GM18867 (cell line): ENCODE results near the gene ELF5.

Source experiments
- ATAC-seq: cut with Tn5 transposase; IDR thresholded peaks from one replicate; pipeline ENCODE4 v1.9.1; 2021; ENCODE audit warnings: mild to moderate bottlenecking, moderate library complexity; ENCODE audit not compliant: unreplicated experiment

ELF5 gene

GRCh38 chr11:34523053-34523452 is 9.5 kb upstream of the ELF5 start:
- no peak for ATAC-seq

- no peak for ATAC-seq
These were observed 8.6 kb upstream of the ELF5 start for GRCh38 chr11:34522188-34522587.

GRCh38 chr11:34521265-34521664 is 7.7 kb upstream of the ELF5 start:
- no peak for ATAC-seq

DNA sequence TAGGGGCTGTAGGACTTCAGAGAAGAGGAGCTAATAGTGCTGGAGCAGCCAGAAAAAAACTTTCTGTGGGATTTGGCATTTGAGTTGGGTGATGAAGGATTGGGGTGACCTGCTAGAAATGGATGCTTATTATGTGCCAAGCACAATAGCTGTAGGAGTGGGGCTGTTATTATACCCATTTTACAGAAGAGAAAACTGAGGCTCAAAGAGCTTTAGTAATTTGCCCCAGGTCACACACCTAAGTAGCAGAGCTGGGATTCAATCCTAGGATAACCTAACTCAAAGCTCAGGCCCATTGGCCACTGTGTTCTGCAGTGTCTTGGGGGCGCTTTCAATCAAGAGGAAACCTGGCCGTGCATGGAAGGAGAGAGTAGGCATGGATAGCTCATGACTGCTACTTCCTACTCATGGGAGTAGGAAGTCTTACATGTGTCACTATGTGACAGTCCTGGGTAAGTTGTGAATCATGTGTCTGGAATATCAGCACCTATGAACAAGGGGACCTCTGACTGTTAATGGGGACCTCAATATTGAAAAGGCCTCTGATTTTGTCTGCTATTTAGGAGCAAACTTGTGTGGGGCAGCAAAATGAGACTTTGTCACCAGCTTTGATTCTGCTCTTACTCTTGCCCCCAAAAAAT is 6.1 kb upstream of the ELF5 start:
- ATAC-seq, result no peak

- ATAC-seq, result no peak
These were observed 2.9 kb upstream of the ELF5 start for GRCh38 chr11:34516247-34517040.

- no peak for ATAC-seq
These were observed 1.0 kb upstream of the ELF5 start for GRCh38 chr11:34514597-34514996.

DNA sequence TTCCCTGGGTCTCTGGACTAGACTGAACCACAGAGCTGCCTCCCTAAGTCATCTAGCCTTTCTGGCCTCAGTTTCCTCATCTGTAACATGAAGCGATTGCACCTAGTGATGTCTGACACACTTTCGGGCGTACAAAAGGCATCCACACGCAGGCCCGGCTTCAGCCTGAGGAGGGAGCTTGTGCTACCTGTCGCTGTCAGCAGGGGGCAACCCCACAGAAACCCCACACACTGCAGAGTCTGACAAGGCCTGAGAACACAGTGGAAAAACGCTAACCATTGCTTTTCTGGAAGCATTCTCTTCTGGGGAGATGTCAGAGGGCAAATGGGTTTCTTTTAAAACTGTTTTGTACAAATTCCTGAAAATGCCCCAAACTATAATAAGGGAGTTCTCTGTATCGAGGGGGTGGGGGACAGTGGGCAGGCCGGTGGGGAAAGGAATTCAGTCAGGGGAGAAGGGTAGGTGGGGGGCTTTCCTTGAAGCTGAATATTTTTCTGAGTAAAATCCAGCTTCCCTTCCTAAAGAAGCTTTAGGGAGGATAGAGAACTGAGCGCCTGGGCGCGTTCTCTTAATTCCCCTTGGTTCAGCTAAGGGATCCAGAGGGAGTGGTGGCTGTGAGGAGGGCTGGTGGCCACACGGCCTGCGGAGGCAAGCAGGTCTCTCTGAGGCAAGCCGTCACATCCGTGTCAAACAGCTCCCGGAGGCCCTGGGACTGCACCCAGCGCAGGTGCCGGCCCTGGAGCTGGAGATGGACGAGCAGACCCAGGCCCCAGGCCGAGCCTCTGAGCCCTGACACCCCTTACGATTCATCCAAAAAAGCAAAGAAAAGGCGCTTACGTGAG is 533 bp downstream of the ELF5 start:
- peak; percentile 94 for ATAC-seq

- no peak for ATAC-seq
These were observed 2.9 kb downstream of the ELF5 start for GRCh38 chr11:34510673-34511072.

GRCh38 chr11:34510218-34510617 is 3.4 kb downstream of the ELF5 start:
- no peak for ATAC-seq

DNA sequence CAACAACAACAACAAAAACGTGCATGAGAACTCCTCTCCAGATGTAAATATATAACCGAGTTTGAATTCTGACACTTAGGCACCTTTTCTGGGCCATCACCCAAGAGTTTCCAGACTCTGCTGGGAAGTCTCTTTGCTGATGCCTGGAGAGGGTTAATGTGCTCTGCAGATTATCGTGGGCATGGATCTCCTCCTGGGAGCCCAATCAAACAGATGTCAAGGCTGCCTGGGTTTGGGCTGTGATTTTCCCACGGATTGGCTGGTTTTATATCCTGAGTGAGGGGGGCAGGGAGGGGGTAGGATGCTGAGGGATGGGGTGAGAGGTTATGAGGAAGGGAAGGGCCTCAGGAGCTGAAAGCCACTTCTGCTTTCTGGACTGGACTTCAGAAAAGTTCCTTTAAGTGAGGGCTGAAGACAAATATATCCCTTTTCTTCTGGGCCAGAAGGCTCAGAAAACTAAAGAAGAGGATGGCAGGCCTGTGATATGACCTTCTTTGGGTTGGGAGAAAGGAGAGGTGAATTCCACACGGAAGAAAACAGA is 4.2 kb downstream of the ELF5 start:
- no peak for ATAC-seq

GRCh38 chr11:34508524-34508923 is 5.1 kb downstream of the ELF5 start:
- no peak for ATAC-seq

GRCh38 chr11:34507610-34508009 is 6.0 kb downstream of the ELF5 start:
- ATAC-seq, result no peak

DNA sequence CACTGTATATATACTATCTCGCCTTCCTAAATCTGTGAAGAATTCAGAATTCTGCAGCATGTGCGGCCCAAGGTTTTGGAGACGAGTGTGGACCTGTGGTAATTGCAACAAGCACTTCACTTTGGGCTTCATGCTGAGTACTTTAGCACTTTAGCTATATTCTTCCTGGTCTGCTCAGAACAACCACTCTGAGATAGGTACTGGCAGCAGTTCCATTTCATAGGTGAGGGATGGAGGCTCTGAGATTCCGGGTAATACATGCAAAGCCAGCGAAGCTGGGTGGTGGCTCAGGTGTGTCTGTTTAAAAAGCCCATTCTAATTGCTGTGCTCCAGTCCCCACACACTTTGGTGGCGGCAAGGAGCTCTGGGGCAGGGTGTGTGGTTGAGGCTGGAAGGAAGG is 6.4 kb downstream of the ELF5 start:
- no peak for ATAC-seq

- no peak for ATAC-seq
These were observed 7.7 kb downstream of the ELF5 start for GRCh38 chr11:34505874-34506273.

- ATAC-seq, result no peak
These were observed 10.6 kb downstream of the ELF5 start for GRCh38 chr11:34502949-34503348.

- no peak for ATAC-seq
These were observed 11.6 kb downstream of the ELF5 start for GRCh38 chr11:34501949-34502348.

- no peak for ATAC-seq
These were observed 12.1 kb downstream of the ELF5 start for GRCh38 chr11:34501500-34501899.

GRCh38 chr11:34499719-34500500 is 13.7 kb downstream of the ELF5 start:
- no peak for ATAC-seq

DNA sequence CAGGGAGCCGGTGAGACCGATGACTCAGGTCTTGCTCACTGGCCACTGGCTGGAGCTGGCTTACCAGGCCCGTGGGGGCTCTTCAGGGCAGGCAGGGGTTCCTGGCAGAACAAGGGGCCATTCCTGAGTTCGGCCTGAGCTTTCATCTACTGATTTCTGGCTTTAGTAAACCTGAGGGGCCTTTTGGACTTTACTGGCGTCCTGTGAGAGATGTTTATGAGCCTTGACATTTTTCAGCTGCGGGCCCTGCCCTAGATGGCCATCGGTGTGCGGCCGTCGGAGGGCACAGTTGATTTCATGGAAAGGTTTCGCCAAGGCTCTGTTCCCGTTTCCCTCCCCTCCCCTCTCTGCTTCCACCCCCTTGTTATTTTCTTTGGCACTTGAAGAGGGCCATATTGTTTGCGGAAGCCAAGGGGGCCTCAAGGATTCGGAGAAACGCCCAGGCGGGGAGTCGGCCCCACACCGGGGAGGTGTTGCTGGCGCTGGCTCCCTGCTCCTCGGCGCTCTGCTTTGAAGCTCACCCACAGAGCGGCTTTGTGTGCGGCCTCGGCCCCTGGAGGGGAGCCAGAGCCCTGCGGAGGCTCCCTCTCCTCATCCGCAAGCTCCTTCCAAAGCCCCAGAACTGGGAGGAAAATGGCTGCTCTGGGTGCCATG is 17.7 kb downstream of the ELF5 start:
- ATAC-seq, result no peak

DNA sequence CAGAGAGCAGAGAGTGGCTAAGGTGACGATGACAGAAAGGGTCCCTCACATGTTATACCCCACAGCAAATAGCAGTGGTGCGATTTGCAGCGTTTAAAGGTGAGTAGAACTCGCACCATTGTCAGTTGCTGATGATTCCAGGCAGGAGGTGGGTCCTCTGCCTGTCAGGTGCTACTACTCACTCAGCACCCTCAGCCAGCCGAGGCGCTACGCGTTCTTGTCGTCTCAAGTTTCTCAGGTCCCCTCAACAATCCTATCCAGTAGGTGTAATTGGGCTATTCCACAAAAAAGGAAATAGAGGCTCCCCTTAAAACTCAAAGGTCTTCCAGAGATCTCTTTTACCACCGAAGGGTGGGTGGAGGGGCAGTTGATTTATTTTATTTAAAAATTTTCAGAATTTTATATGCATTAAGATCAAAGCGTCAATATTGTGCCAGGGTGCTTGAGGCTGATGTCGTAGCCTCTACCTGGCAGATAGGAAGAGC is 18.3 kb downstream of the ELF5 start:
- ATAC-seq, result no peak
